GM19467 (cell line): ENCODE data around the gene USP48.
"Not testable (repeated sequence)": the region's sequence is repeated elsewhere in the genome, so short reads cannot be mapped to it uniquely, and the experiment has no call there.

Experiments used
- ATAC-seq: cut with Tn5 transposase; IDR thresholded peaks from one replicate; pipeline ENCODE4 v1.9.1; 2021; ENCODE audit warnings: mild to moderate bottlenecking, moderate library complexity; ENCODE audit not compliant: unreplicated experiment

The USP48 gene

GRCh38 chr1:21816602-21817302 lies 33.8 kb upstream of the USP48 start:
- ATAC-seq, result no peak

GRCh38 chr1:21815724-21816321 lies 32.9 kb upstream of the USP48 start:
- no peak for ATAC-seq

- no peak for ATAC-seq
Observed at GRCh38 chr1:21814981-21815582, 32.1 kb upstream of the USP48 start.

- ATAC-seq, result no peak
Observed at GRCh38 chr1:21814241-21814918, 31.4 kb upstream of the USP48 start.

- no peak for ATAC-seq
Observed at GRCh38 chr1:21813542-21813941, 30.6 kb upstream of the USP48 start.

GRCh38 chr1:21811875-21812305 lies 28.9 kb upstream of the USP48 start, which contains the start of gene LDLRAD2:
TSS of gene LDLRAD2 (plus strand) at chr1:21812265. CDS start at chr1:21812452, 187 bp downstream.
- no peak for ATAC-seq

GRCh38 chr1:21804536-21804935 lies 21.6 kb upstream of the USP48 start:
- no peak for ATAC-seq

- ATAC-seq, result no peak
Observed at GRCh38 chr1:21801100-21801499, 18.2 kb upstream of the USP48 start.

GRCh38 chr1:21799730-21800129 lies 16.8 kb upstream of the USP48 start:
- no peak for ATAC-seq

GRCh38 chr1:21795075-21795474 lies 12.1 kb upstream of the USP48 start:
- no peak for ATAC-seq

GRCh38 chr1:21794656-21795055 lies 11.7 kb upstream of the USP48 start:
- no peak for ATAC-seq

- ATAC-seq, result no peak
Observed at GRCh38 chr1:21793104-21793503, 10.2 kb upstream of the USP48 start.

GRCh38 chr1:21786640-21787039 lies 3.7 kb upstream of the USP48 start:
- no peak for ATAC-seq

GRCh38 chr1:21785764-21786163 lies 2.8 kb upstream of the USP48 start:
- ATAC-seq, result not testable (repeated sequence)

GRCh38 chr1:21783679-21784603 lies 992 bp upstream of the USP48 start:
- ATAC-seq, result peak; percentile 58

GRCh38 chr1:21782349-21782867 lies 541 bp downstream of the USP48 start:
- ATAC-seq, result peak; percentile 9

GRCh38 chr1:21781815-21782348 lies 1.1 kb downstream of the USP48 start:
- peak; percentile 12 for ATAC-seq

- ATAC-seq, result no peak
Observed at GRCh38 chr1:21779613-21780521, 3.1 kb downstream of the USP48 start.

GRCh38 chr1:21778405-21778727 lies 4.6 kb downstream of the USP48 start:
- no peak for ATAC-seq
